ENCODE data around the gene CMTM1.

The CMTM1 gene

GRCh38 chr16:66524601-66525164 is 41.6 kb upstream of the CMTM1 start:
- Mint-ChIP-seq H3K4me3 (peak overlapping the region; percentile 26), H3K9me3 (no peaks in the 10 kb centered on the region), H3K4me1 (ENCODE audit: low read depth) (peaks cover 95% of the 10 kb centered on the region), H3K27me3 (no peaks in the 10 kb centered on the region), H3K27ac (peak overlapping the region; percentile 100), H3K36me3 (ENCODE audit: low read depth) (peaks cover 56% of the 10 kb centered on the region)
- intact Hi-C loops (cut with micrococcal nuclease): loop anchor here (1.0 to 5.0 kb wide), 3 partner anchors 8 to 83 kb away; partner anchors contain the start of gene CKLF

- intact Hi-C loops (cut with micrococcal nuclease): loop anchor here (1.0 to 2.0 kb wide), 2 partner anchors 9 to 27 kb away; partner anchors contain the start of gene CKLF
- H3K27ac Mint-ChIP-seq: peak overlapping the region; percentile 100
These were observed 40.7 kb upstream of the CMTM1 start for GRCh38 chr16:66525396-66526180.

GRCh38 chr16:66528294-66528693 is 37.9 kb upstream of the CMTM1 start:
- intact Hi-C loops (cut with micrococcal nuclease): no loop called here
- H3K4me3 Mint-ChIP-seq: no peak overlapping the region
- H3K4me1 Mint-ChIP-seq (ENCODE audit: low read depth): peaks cover 59% of the 10 kb centered on the region
- peaks cover 85% of the 10 kb centered on the region for H3K36me3 Mint-ChIP-seq (ENCODE audit: low read depth)
- H3K9me3 Mint-ChIP-seq: no peaks in the 10 kb centered on the region
- no peaks in the 10 kb centered on the region for H3K27me3 Mint-ChIP-seq
- H3K27ac Mint-ChIP-seq: peak overlapping the region; percentile 17

More at GRCh38 chr16:66525396-66526180, 40.7 kb upstream of the CMTM1 start:
- Mint-ChIP-seq H3K9me3 (no peaks in the 10 kb centered on the region), H3K4me1 (ENCODE audit: low read depth) (peaks cover 86% of the 10 kb centered on the region), H3K36me3 (ENCODE audit: low read depth) (peaks cover 60% of the 10 kb centered on the region), H3K4me3 (no peak overlapping the region), H3K27me3 (no peaks in the 10 kb centered on the region)

GRCh38 chr16:66529475-66529874 is 36.8 kb upstream of the CMTM1 start:
- Mint-ChIP-seq H3K4me3 (no peak overlapping the region), H3K27me3 (no peaks in the 10 kb centered on the region), H3K4me1 (ENCODE audit: low read depth) (peaks cover 50% of the 10 kb centered on the region), H3K9me3 (no peaks in the 10 kb centered on the region), H3K27ac (no peak overlapping the region), H3K36me3 (ENCODE audit: low read depth) (peaks cover 90% of the 10 kb centered on the region)
- intact Hi-C loops (cut with micrococcal nuclease): no loop called here

GRCh38 chr16:66534376-66534799 is 31.9 kb upstream of the CMTM1 start:
- Mint-ChIP-seq H3K4me1 (ENCODE audit: low read depth) (peaks cover 25% of the 10 kb centered on the region), H3K27ac (no peak overlapping the region), H3K4me3 (no peak overlapping the region), H3K36me3 (ENCODE audit: low read depth) (peaks cover 98% of the 10 kb centered on the region), H3K9me3 (no peaks in the 10 kb centered on the region), H3K27me3 (no peaks in the 10 kb centered on the region)
- intact Hi-C loops (cut with micrococcal nuclease): no loop called here

DNA sequence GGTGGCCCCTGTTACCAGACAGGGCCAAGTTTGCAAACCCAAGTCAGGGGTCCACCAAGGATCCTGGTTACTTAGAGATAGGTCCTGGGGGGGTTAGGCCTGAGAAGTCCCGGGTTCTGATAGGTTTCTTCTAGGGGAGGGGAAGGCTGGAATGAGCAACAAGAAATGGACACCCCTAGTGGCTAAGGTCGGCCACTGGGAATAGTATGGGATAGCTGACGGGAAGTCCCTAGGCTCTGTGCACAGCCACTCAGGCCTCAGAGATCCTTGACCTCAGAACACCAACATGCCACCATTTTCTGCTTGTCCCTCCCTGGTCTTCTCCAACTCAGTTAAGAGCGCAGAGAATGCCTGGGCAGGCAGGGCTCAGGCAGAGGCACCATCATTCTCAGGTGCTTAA is 29.7 kb upstream of the CMTM1 start:
- no peak overlapping the region for H3K27ac Mint-ChIP-seq
- H3K4me1 Mint-ChIP-seq (ENCODE audit: low read depth): peaks cover 39% of the 10 kb centered on the region
- intact Hi-C loops (cut with micrococcal nuclease): no loop called here
- H3K9me3 Mint-ChIP-seq: no peaks in the 10 kb centered on the region
- H3K36me3 Mint-ChIP-seq (ENCODE audit: low read depth): peaks cover 98% of the 10 kb centered on the region
- H3K27me3 Mint-ChIP-seq: no peaks in the 10 kb centered on the region
- no peak overlapping the region for H3K4me3 Mint-ChIP-seq

DNA sequence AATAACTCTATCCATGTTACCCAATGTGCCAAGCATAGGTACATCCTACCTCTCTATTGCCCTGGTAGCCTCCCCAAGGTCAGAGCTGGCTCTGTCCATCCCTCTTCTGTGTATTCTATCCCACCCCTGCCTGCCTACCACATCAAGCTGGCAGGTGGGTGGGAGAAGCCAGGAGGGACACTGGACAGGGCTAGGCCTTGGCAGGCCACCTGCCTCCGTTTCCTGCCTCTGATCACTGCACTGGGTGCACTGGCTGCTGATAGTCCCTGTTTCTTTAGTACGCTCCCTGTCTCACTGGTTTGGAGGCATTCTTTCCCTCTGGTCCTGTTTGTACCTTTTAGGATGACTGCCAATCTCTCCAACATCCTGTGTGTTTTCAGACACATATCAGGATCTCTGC is 29.0 kb upstream of the CMTM1 start:
- Mint-ChIP-seq H3K27ac (no peak overlapping the region), H3K9me3 (no peaks in the 10 kb centered on the region)

DNA sequence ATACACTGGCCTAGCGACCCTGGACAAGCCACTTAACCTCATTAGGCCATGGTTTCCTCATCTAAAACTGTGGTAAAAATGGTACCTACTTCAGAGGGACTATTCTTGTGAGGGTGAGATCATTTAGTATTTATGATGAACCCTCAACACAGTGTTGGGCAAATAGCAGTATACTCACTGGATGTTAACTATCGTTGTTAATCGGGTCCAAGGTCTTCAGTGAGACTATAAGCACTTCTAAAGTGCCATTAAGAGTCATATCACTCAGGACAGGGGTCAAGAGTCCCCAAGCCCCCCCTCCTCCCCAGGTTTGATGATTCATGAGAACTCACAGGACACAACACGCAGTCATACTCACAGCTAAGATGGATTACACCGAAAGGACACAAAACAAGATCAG is 27.3 kb upstream of the CMTM1 start:
- Mint-ChIP-seq H3K36me3 (ENCODE audit: low read depth) (peaks cover 100% of the 10 kb centered on the region), H3K27ac (no peak overlapping the region), H3K4me1 (ENCODE audit: low read depth) (peaks cover 59% of the 10 kb centered on the region), H3K27me3 (no peaks in the 10 kb centered on the region), H3K4me3 (no peak overlapping the region), H3K9me3 (no peaks in the 10 kb centered on the region)
- intact Hi-C loops (cut with micrococcal nuclease): no loop called here

More for the DNA sequence above, 29.0 kb upstream of the CMTM1 start:
- peaks cover 98% of the 10 kb centered on the region for H3K36me3 Mint-ChIP-seq (ENCODE audit: low read depth)
- H3K4me1 Mint-ChIP-seq (ENCODE audit: low read depth): peaks cover 45% of the 10 kb centered on the region
- intact Hi-C loops (cut with micrococcal nuclease): no loop called here
- no peak overlapping the region for H3K4me3 Mint-ChIP-seq
- no peaks in the 10 kb centered on the region for H3K27me3 Mint-ChIP-seq

DNA sequence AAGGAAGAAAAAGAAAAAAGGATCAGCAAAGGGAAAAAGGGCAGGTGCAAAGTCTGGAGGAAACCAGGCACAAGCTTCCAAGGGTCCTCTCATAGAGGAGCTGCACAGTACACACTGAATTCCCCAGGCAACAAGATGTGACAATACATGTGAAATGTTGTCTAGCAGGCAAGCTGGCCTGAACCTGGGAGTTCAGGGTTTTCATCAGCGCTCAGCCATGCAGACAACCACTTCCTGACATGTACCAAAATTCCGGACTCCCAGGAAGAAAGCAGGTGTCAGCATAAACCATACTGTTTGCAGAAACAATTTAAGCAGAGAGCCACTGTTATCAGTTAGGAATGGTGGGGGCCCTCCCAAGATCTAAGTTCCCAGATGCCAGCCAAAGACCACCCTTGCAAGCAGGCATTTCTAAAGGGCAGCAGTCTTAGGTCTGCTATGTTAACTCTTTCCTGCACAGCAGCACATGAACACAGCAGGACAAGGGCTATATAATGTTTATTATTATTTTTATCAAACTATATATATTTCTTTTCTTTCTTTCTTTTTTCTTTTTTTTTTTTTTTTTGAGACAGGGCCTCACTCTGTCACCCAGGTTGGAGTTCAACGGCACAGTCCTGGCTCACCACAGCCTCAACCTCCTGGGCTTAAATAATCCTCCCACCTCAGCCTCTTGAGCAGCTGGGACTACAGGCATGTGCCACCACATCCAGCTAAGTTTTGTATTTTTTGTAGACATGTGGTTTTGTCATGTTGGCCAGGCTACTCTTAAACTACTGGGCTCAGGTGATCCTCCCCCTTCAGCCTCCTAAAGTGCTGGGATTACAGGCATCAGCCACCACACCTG is 26.4 kb upstream of the CMTM1 start:
- Mint-ChIP-seq H3K9me3 (no peaks in the 10 kb centered on the region), H3K27me3 (no peaks in the 10 kb centered on the region), H3K36me3 (ENCODE audit: low read depth) (peaks cover 93% of the 10 kb centered on the region), H3K27ac (no peak overlapping the region), H3K4me3 (no peak overlapping the region), H3K4me1 (ENCODE audit: low read depth) (peaks cover 61% of the 10 kb centered on the region)
- intact Hi-C loops (cut with micrococcal nuclease): no loop called here

GRCh38 chr16:66541388-66542355 is 24.6 kb upstream of the CMTM1 start:
- intact Hi-C loops (cut with micrococcal nuclease): no loop called here
- Mint-ChIP-seq H3K27ac (no peak overlapping the region), H3K4me1 (ENCODE audit: low read depth) (peaks cover 70% of the 10 kb centered on the region), H3K27me3 (no peaks in the 10 kb centered on the region), H3K36me3 (ENCODE audit: low read depth) (peaks cover 90% of the 10 kb centered on the region), H3K9me3 (no peaks in the 10 kb centered on the region), H3K4me3 (no peak overlapping the region)

GRCh38 chr16:66542396-66542795 is 23.8 kb upstream of the CMTM1 start:
- intact Hi-C loops (cut with micrococcal nuclease): no loop called here
- no peaks in the 10 kb centered on the region for H3K9me3 Mint-ChIP-seq
- no peaks in the 10 kb centered on the region for H3K27me3 Mint-ChIP-seq
- H3K27ac Mint-ChIP-seq: no peak overlapping the region
- no peak overlapping the region for H3K4me3 Mint-ChIP-seq
- H3K36me3 Mint-ChIP-seq (ENCODE audit: low read depth): peaks cover 90% of the 10 kb centered on the region
- peaks cover 70% of the 10 kb centered on the region for H3K4me1 Mint-ChIP-seq (ENCODE audit: low read depth)

GRCh38 chr16:66543541-66543940 is 22.7 kb upstream of the CMTM1 start:
- H3K27ac Mint-ChIP-seq: peak overlapping the region; percentile 94
- intact Hi-C loops (cut with micrococcal nuclease): no loop called here

More at GRCh38 chr16:66543541-66543940, 22.7 kb upstream of the CMTM1 start:
- peaks cover 80% of the 10 kb centered on the region for H3K4me1 Mint-ChIP-seq (ENCODE audit: low read depth)
- no peaks in the 10 kb centered on the region for H3K27me3 Mint-ChIP-seq
- no peaks in the 10 kb centered on the region for H3K9me3 Mint-ChIP-seq
- peak overlapping the region; percentile 39 for H3K4me3 Mint-ChIP-seq
- H3K36me3 Mint-ChIP-seq (ENCODE audit: low read depth): peaks cover 89% of the 10 kb centered on the region
